IMR-90 (cell line): Measurements from ENCODE around the gene IGSF22. TPM values are rescaled to one million over a fixed set of nuclear protein-coding genes. Genes with fewer than 3 reads are reported as not detected.

Experiments
- ATAC-seq: fragments of 200-7000 bp; cut with Tn5 transposase; 2 replicates; pipeline ENCODE4 v1.9.1; 2020; ENCODE audit warnings: low read depth, mild to moderate bottlenecking, moderate library complexity
- BruUV-seq: library from RNA; stranded (reverse); fragments of 400-500 nt; replicated peaks from 2 replicates; lab custom pipeline; 2021; lab: Mats Ljungman, UMichigan
- CTCF ChIA-PET: fragments of 300-600 bp; formaldehyde crosslinking; extraction: SDS; loops from one replicate; lab custom pipeline; 2021; ENCODE audit warnings: antibody characterized with exemption; lab: Yijun Ruan, JAX
- POLR2A ChIA-PET: fragments of 300-600 bp; sonication (Branson Sonifier 250); formaldehyde crosslinking; loops from one replicate; lab custom pipeline; 2022; ENCODE audit warnings: antibody characterized with exemption; ENCODE audit not compliant: unreplicated experiment; lab: Charles Lee
- DNase-seq: peaks from one replicate; pipeline ENCODE4 v3.0.0; 2013
- H2AFZ ChIP-seq: replicated peaks from 2 replicates; pipeline ENCODE3; 2013; ENCODE audit warnings: low read length, mild to moderate bottlenecking; ENCODE audit not compliant: poor library complexity
- H2AK5ac ChIP-seq: 2 replicates; pipeline ENCODE4 v1.6.1; 2013; ENCODE audit warnings: low read depth, low read length, inconsistent platforms
- H2AK9ac ChIP-seq: replicated peaks from 2 replicates; pipeline ENCODE3; 2013; ENCODE audit warnings: mild to moderate bottlenecking, low read depth, low read length, moderate library complexity; ENCODE audit not compliant: poor library complexity
- H2BK120ac ChIP-seq: 2 replicates; pipeline ENCODE4 v1.6.1; 2013; ENCODE audit warnings: low read depth, low read length, inconsistent platforms
- H2BK15ac ChIP-seq: 3 replicates; pipeline ENCODE4 v1.6.1; 2013; ENCODE audit warnings: low read depth, low read length, inconsistent platforms
- H2BK20ac ChIP-seq: 2 replicates; pipeline ENCODE4 v1.6.1; 2013; ENCODE audit warnings: low read depth, mild to moderate bottlenecking, inconsistent platforms, low read length, moderate library complexity
- H2BK5ac ChIP-seq: 2 replicates; pipeline ENCODE4 v1.6.1; 2013; ENCODE audit warnings: mild to moderate bottlenecking, low read depth, low read length, inconsistent platforms; ENCODE audit not compliant: poor library complexity, severe bottlenecking
- H3K14ac ChIP-seq: replicated peaks from 2 replicates; pipeline ENCODE4 v1.6.1; 2013; ENCODE audit warnings: low read depth, low read length, inconsistent platforms
- H3K18ac ChIP-seq: 2 replicates; pipeline ENCODE4 v1.6.1; 2013; ENCODE audit warnings: low read depth, low read length, control low read depth
- H3K23ac ChIP-seq: 2 replicates; pipeline ENCODE4 v1.6.1; 2013; ENCODE audit warnings: low read depth, low read length, inconsistent platforms
- H3K27ac ChIP-seq: 2 replicates; pipeline ENCODE4 v1.5.1; 2013; ENCODE audit warnings: mild to moderate bottlenecking, control low read depth, low read length; ENCODE audit not compliant: insufficient read depth
- H3K27me3 ChIP-seq: 2 replicates; pipeline ENCODE4 v1.6.1; 2013; ENCODE audit warnings: low read length; ENCODE audit not compliant: control insufficient read depth, insufficient read depth
- H3K36me3 ChIP-seq: 2 replicates; pipeline ENCODE4 v1.6.1; 2013; ENCODE audit warnings: low read length, mixed read lengths; ENCODE audit not compliant: control insufficient read depth, insufficient read depth
- H3K4ac ChIP-seq: 2 replicates; pipeline ENCODE4 v1.6.1; 2013; ENCODE audit warnings: low read depth, low read length, inconsistent platforms
- H3K4me1 ChIP-seq: 2 replicates; pipeline ENCODE4 v1.6.1; 2013; ENCODE audit warnings: low read length, mixed read lengths; ENCODE audit not compliant: control insufficient read depth, insufficient read depth
- H3K4me2 ChIP-seq: 2 replicates; pipeline ENCODE4 v1.6.1; 2013; ENCODE audit warnings: low read depth, mild to moderate bottlenecking, control low read depth, low read length, moderate library complexity
- H3K4me3 ChIP-seq: 2 replicates; pipeline ENCODE4 v1.5.1; 2013; ENCODE audit warnings: low read depth, mild to moderate bottlenecking, control low read depth, low read length, moderate library complexity; ENCODE audit not compliant: insufficient read depth
- H3K56ac ChIP-seq: 2 replicates; pipeline ENCODE4 v1.6.1; 2013; ENCODE audit warnings: low read length, inconsistent platforms; ENCODE audit not compliant: insufficient read depth; ENCODE audit errors: extremely low read depth
- H3K79me1 ChIP-seq, 2 experiments: 2 replicates each; pipeline ENCODE4 v1.6.1; 2013; ENCODE audit warnings: low read length in 2 of 2, inconsistent platforms in 1 of 2, low read depth in 1 of 2
- H3K9ac ChIP-seq: 2 replicates; pipeline ENCODE4 v1.6.1; 2013; ENCODE audit warnings: low read depth, low read length, control low read depth
- H3K9me1 ChIP-seq: 2 replicates; pipeline ENCODE4 v1.6.1; 2013; ENCODE audit warnings: low read length, inconsistent platforms; ENCODE audit not compliant: insufficient read depth
- H3K9me3 ChIP-seq: 2 replicates; pipeline ENCODE4 v1.6.1; 2013; ENCODE audit warnings: low read length; ENCODE audit not compliant: control insufficient read depth, insufficient read depth
- H4K20me1 ChIP-seq: 2 replicates; pipeline ENCODE4 v1.6.1; 2013; ENCODE audit warnings: low read length, inconsistent platforms; ENCODE audit not compliant: insufficient read depth
- H4K5ac ChIP-seq: 2 replicates; pipeline ENCODE4 v1.6.1; 2013; ENCODE audit warnings: mild to moderate bottlenecking, low read depth, low read length, control low read depth
- H4K8ac ChIP-seq, 2 experiments: 2 replicates each; pipeline ENCODE4 v1.6.1; 2013; ENCODE audit warnings: low read depth in 2 of 2, low read length in 2 of 2, control low read depth in 1 of 2, inconsistent platforms in 1 of 2
- H4K91ac ChIP-seq: 2 replicates; pipeline ENCODE4 v1.6.1; 2013; ENCODE audit warnings: low read depth, low read length, inconsistent platforms; ENCODE audit not compliant: insufficient read depth
- BHLHE40 ChIP-seq: fragments of 150-350 bp; IDR thresholded peaks from 2 replicates; pipeline ENCODE4 v1.6.1; 2016; ENCODE audit warnings: mild to moderate bottlenecking, low read depth, low read length
- CEBPB ChIP-seq: IDR thresholded peaks from 2 replicates; pipeline ENCODE4 v1.6.1; 2012; ENCODE audit warnings: low read depth, low read length, improper control_type of control experiment
- CHD1 ChIP-seq: IDR thresholded peaks from 2 replicates; pipeline ENCODE4 v1.6.1; 2012; ENCODE audit warnings: low read depth, low read length, improper control_type of control experiment
- CTCF ChIP-seq: conservative IDR thresholded peaks from 2 replicates; pipeline ENCODE4 v1.5.1; 2012; ENCODE audit warnings: mild to moderate bottlenecking, low read depth, low read length, improper control_type of control experiment
- FOS ChIP-seq: fragments of 150-350 bp; IDR thresholded peaks from 2 replicates; pipeline ENCODE4 v1.6.1; 2016; ENCODE audit warnings: low read depth, low read length
- MAFK ChIP-seq: IDR thresholded peaks from 2 replicates; pipeline ENCODE4 v1.6.1; 2012; ENCODE audit warnings: low read depth, low read length, improper control_type of control experiment
- MAZ ChIP-seq: IDR thresholded peaks from 2 replicates; pipeline ENCODE4 v1.6.1; 2012; ENCODE audit warnings: low read depth, mild to moderate bottlenecking, low read length, improper control_type of control experiment, moderate library complexity, borderline replicate concordance
- MXI1 ChIP-seq: IDR thresholded peaks from 2 replicates; pipeline ENCODE4 v1.6.1; 2012; ENCODE audit warnings: low read depth, mild to moderate bottlenecking, low read length, moderate library complexity, borderline replicate concordance
- NFE2L2 ChIP-seq: fragments of 150-350 bp; IDR thresholded peaks from 2 replicates; pipeline ENCODE4 v1.6.1; 2016; ENCODE audit warnings: low read depth, mild to moderate bottlenecking, low read length
- POLR2A ChIP-seq: IDR thresholded peaks from 2 replicates; pipeline ENCODE4 v1.6.1; 2012; ENCODE audit warnings: mild to moderate bottlenecking, low read depth, low read length
- RAD21 ChIP-seq: IDR thresholded peaks from 2 replicates; pipeline ENCODE4 v1.6.1; 2012; ENCODE audit warnings: low read length, improper control_type of control experiment
- RCOR1 ChIP-seq: IDR thresholded peaks from 2 replicates; pipeline ENCODE4 v1.6.1; 2012; ENCODE audit warnings: mild to moderate bottlenecking, low read length, improper control_type of control experiment; ENCODE audit not compliant: insufficient replicate concordance
- SMC3 ChIP-seq: fragments of 150-350 bp; IDR thresholded peaks from 2 replicates; pipeline ENCODE4 v1.6.1; 2016; ENCODE audit warnings: low read depth, mild to moderate bottlenecking, antibody characterized with exemption, low read length, moderate library complexity
- WGBS, 2 experiments: methylation state at CpG; one replicate each; pipeline versions ENCODE4 v1.1.5 to v1.1.7; 2013; ENCODE audit warnings: missing lambda C conversion rate in 2 of 2; ENCODE audit not compliant: insufficient read length in 1 of 2; ENCODE audit errors: extremely low coverage in 2 of 2; 5-methylcytosine and 5-hydroxymethylcytosine counted together
- dilution Hi-C: fragments of 300-500 bp; cut with HindIII; formaldehyde crosslinking; loops from one replicate; pipeline ENCODE4 v1.14.3; 2018; ENCODE audit warnings: low sequenced_read_pairs; ENCODE audit not compliant: unreplicated experiment
- in situ Hi-C: fragments of 300-500 bp; cut with MboI; formaldehyde crosslinking; loops from 3 replicates; pipeline ENCODE4 v1.14.3; 2019; ENCODE audit warnings: low sequenced_read_pairs, inconsistent platforms, mixed read lengths
- intact Hi-C: fragments of 100-400 bp; cut with micrococcal nuclease; formaldehyde crosslinking; loops from 2 replicates; pipeline ENCODE4 v1.10.0; 2022
- polyA plus RNA-seq, 3 experiments: library from polyadenylated mRNA; depleted of rRNA; stranded (reverse); fragments of >200 nt; gene quantifications; 2 replicates each; pipeline ENCODE4 v1.2.3, GENCODE V29; 2012; ENCODE audit warnings: low replicate concordance in 1 of 3
- total RNA-seq: library from RNA; depleted of rRNA; stranded (reverse); fragments of >200 nt; gene quantifications from 2 replicates; pipeline ENCODE4 v1.2.3, GENCODE V29; 2012
- TF ChIP-seq, protein P1 (sequence below): fragments of 150-350 bp; IDR thresholded peaks from 2 replicates; pipeline ENCODE4 v1.6.1; 2017; ENCODE audit warnings: mild to moderate bottlenecking, antibody characterized with exemption, low read length, low read depth

IGSF22 gene
- total and polyA plus RNA-seq, 2 of the 4 experiments (the other 2 are of a cell fraction) = not detected

GRCh38 chr11:18669711-18670110, 56.3 kb downstream of the IGSF22 start:
- no peak overlapping the region for H3K18ac ChIP-seq
- H3K56ac ChIP-seq = no peak overlapping the region
- H3K4me2 ChIP-seq = no peak overlapping the region
- TF ChIP-seq MAFK (no peak), RAD21 (no peak), MXI1 (no peak), BHLHE40 (no peak), RCOR1 (no peak), NFE2L2 (no peak), CTCF (no peak), CEBPB (no peak), FOS (no peak), POLR2A (no peak), MAZ (no peak), SMC3 (no peak), CHD1 (no peak)
- TF ChIP-seq, protein P1, sequence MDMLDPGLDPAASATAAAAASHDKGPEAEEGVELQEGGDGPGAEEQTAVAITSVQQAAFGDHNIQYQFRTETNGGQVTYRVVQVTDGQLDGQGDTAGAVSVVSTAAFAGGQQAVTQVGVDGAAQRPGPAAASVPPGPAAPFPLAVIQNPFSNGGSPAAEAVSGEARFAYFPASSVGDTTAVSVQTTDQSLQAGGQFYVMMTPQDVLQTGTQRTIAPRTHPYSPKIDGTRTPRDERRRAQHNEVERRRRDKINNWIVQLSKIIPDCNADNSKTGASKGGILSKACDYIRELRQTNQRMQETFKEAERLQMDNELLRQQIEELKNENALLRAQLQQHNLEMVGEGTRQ = no peak
- H2BK15ac ChIP-seq = no peak overlapping the region
- no peak overlapping the region for H2AK9ac ChIP-seq
- in situ Hi-C loops (no loop called here), dilution Hi-C loops (no loop called here), intact Hi-C loops (no loop called here)
- no peak overlapping the region for H3K23ac ChIP-seq
- no TSS peak for BruUV-seq
- no peak overlapping the region for H3K4ac ChIP-seq
- no peak overlapping the region for H3K14ac ChIP-seq
- no peak overlapping the region for H2BK20ac ChIP-seq
- H3K9ac ChIP-seq = no peak overlapping the region
- peaks cover 2% of the 10 kb centered on the region; the same call in 1 of the 2 replicates for H3K27me3 ChIP-seq
- H4K8ac ChIP-seq = no peak overlapping the region
- ATAC-seq (no peak), DNase-seq (no peak)
- H3K79me1 ChIP-seq = no peaks in the 10 kb centered on the region
- ChIA-PET CTCF (interaction anchor here (0.6 kb wide), 1 partner anchor 36 kb away, joined by 3 read pairs; no protein-coding TSS in a partner anchor), POLR2A (no interaction called here)
- H2AFZ ChIP-seq = no peak overlapping the region
- no peak overlapping the region for H2AK5ac ChIP-seq
- no peak overlapping the region for H2BK120ac ChIP-seq
- no peaks in the 10 kb centered on the region for H3K4me1 ChIP-seq
- no CpG with 5 or more reads among the region's 4 CpGs for WGBS, 2 experiments
- no peaks in the 10 kb centered on the region for H4K20me1 ChIP-seq
- no peak overlapping the region for H4K5ac ChIP-seq
- no peaks in the 10 kb centered on the region for H3K36me3 ChIP-seq
- no peak overlapping the region for H4K91ac ChIP-seq
- H2BK5ac ChIP-seq = no peak overlapping the region
- H3K4me3 ChIP-seq = no peak overlapping the region
- no peak overlapping the region for H3K27ac ChIP-seq
- no peaks in the 10 kb centered on the region for H3K9me1 ChIP-seq
- no peaks in the 10 kb centered on the region for H3K9me3 ChIP-seq
